Breast epithelium (tissue), 4 donors: ENCODE data around the gene SNAP25. TPM values are rescaled to one million over a fixed set of nuclear protein-coding genes. Genes with fewer than 3 reads are reported as not detected.

ENCODE experiments used
- DNase-seq, 2 donors: peaks; one replicate each; pipeline ENCODE4 v3.0.0-alpha.2; 2019; ENCODE audit warnings: low spot score in 2 of 2
- H3K27ac ChIP-seq, 2 donors: fragments of 200-600 bp; sonication (generic) in 1 of 2; one replicate each; pipeline ENCODE4 v1.5.1; 2016 to 2019; ENCODE audit warnings: mild to moderate bottlenecking in 1 of 2
- H3K27me3 ChIP-seq, 2 donors: fragments of 200-600 bp; sonication (generic) in 1 of 2; one replicate each; pipeline versions ENCODE4 v1.5.1 to v1.6.0; 2017 to 2019; ENCODE audit warnings: control low read depth in 1 of 2, mild to moderate bottlenecking in 1 of 2
- H3K36me3 ChIP-seq: fragments of 200-600 bp; one replicate; pipeline ENCODE4 v1.5.1; 2019
- H3K4me1 ChIP-seq, 2 donors: fragments of 200-600 bp; sonication (generic); one replicate each; pipeline ENCODE4 v1.5.1; 2016 to 2019; ENCODE audit warnings: control low read depth in 1 of 2
- H3K4me3 ChIP-seq, 3 donors: fragments of 200-600 bp; sonication (generic); 1 replicate in 2 of 3; 2 replicates in 1 of 3; pipeline ENCODE4 v1.5.1; 2016 to 2019; ENCODE audit warnings: mild to moderate bottlenecking in 3 of 3, moderate library complexity in 2 of 3
- H3K9me3 ChIP-seq, 2 donors: fragments of 200-600 bp; sonication (generic) in 1 of 2; one replicate each; pipeline ENCODE4 v1.5.1; 2016 to 2019; ENCODE audit warnings: control low read depth in 1 of 2
- POLR2A ChIP-seq: fragments of 450-650 bp; IDR thresholded peaks from one replicate; pipeline ENCODE4 v1.6.1; 2016; ENCODE audit warnings: antibody characterized with exemption, mild to moderate bottlenecking, moderate library complexity
- POLR2AphosphoS5 ChIP-seq, 3 donors: sonication (generic); formaldehyde crosslinking; IDR thresholded peaks; one replicate each; pipeline ENCODE4 v1.6.1; 2017; ENCODE audit warnings: antibody characterized with exemption in 3 of 3
- intact Hi-C: fragments of 100-400 bp; cut with DNase I; formaldehyde crosslinking; loops from one replicate; pipeline ENCODE4 v1.15.1; 2023; ENCODE audit warnings: low total_unique reads
- total RNA-seq, 3 donors: library from RNA; depleted of rRNA; stranded (reverse); fragments of >200 nt; gene quantifications; one replicate each; pipeline ENCODE4 v1.1.0, GENCODE V29; 2016
- TF ChIP-seq, protein P1 (sequence below), 3 donors: fragments of 450-650 bp; IDR thresholded peaks; one replicate each; pipeline ENCODE4 v1.5.1; 2016 to 2017; ENCODE audit warnings: antibody characterized with exemption in 3 of 3, mild to moderate bottlenecking in 3 of 3, moderate library complexity in 3 of 3

Gene SNAP25
- total RNA-seq, 3 donors from 2014 or later = 0.32 to 1.6 (median 1.6) TPM

DNA sequence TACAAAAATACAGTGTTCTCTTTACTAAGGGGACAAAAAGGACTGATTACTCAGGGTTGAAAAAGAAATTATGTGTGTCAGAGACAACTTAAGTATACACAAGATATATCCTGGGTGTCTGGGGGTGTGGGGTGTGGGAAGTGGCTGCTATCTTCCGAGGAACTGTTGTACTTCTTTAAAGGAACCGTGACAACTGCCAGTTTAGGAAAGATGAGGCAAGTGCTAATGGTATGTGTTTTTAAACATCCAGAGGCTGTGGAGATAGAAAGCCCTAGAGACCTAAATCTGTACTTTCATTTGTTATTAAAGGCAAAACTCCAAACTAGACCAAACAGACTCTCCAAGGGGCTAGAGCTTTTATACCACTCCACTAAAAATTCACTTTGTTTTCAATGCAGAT is 95.6 kb downstream of the SNAP25 start:
- intact Hi-C loops = no loop called here
- DNase-seq = no peak
- no peaks in the 10 kb centered on the region for H3K4me1 ChIP-seq
- TF ChIP-seq, protein P1, sequence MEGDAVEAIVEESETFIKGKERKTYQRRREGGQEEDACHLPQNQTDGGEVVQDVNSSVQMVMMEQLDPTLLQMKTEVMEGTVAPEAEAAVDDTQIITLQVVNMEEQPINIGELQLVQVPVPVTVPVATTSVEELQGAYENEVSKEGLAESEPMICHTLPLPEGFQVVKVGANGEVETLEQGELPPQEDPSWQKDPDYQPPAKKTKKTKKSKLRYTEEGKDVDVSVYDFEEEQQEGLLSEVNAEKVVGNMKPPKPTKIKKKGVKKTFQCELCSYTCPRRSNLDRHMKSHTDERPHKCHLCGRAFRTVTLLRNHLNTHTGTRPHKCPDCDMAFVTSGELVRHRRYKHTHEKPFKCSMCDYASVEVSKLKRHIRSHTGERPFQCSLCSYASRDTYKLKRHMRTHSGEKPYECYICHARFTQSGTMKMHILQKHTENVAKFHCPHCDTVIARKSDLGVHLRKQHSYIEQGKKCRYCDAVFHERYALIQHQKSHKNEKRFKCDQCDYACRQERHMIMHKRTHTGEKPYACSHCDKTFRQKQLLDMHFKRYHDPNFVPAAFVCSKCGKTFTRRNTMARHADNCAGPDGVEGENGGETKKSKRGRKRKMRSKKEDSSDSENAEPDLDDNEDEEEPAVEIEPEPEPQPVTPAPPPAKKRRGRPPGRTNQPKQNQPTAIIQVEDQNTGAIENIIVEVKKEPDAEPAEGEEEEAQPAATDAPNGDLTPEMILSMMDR (IDR thresholded peaks at IDR 0.05) = no peak
- no peak for TF ChIP-seq POLR2AphosphoS5 (IDR thresholded peaks at IDR 0.05)
- no peak for TF ChIP-seq POLR2A
- H3K9me3 ChIP-seq = peaks cover 0 to 9% of the 10 kb centered on the region in 2 donors
- H3K36me3 ChIP-seq = no peaks in the 10 kb centered on the region
- H3K27ac ChIP-seq = no peak overlapping the region
- no peak overlapping the region for H3K4me3 ChIP-seq
- no peaks in the 10 kb centered on the region for H3K27me3 ChIP-seq

DNA sequence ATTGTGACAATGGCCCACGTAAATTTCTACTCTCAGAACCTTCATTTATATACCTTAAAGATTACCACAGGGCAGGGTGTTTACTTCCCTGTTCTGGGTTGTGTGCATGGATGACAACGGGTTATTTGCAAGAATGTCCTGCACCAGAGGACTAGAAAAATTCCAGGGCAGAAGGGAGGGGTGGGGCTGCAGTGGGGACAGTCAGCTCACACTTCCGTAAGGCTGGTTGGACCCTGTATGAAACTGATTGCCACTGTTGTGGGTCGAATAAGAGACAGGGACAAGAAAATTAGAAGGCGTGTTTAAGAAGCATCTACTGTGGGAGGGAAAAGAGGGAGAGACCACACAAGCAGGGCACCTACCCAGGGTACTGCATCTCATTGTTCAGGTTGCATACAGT is 96.5 kb downstream of the SNAP25 start:
- no peaks in the 10 kb centered on the region for H3K4me1 ChIP-seq
- intact Hi-C loops = no loop called here
- peaks cover 0 to 9% of the 10 kb centered on the region in 2 donors for H3K9me3 ChIP-seq
- no peaks in the 10 kb centered on the region for H3K36me3 ChIP-seq
- no peak overlapping the region for H3K27ac ChIP-seq
- TF ChIP-seq POLR2A (no peak), POLR2AphosphoS5 (IDR thresholded peaks at IDR 0.05) (no peak)
- TF ChIP-seq, protein P1 (IDR thresholded peaks at IDR 0.05) = no peak
- H3K27me3 ChIP-seq = no peaks in the 10 kb centered on the region
- DNase-seq = no peak
- no peak overlapping the region for H3K4me3 ChIP-seq

DNA sequence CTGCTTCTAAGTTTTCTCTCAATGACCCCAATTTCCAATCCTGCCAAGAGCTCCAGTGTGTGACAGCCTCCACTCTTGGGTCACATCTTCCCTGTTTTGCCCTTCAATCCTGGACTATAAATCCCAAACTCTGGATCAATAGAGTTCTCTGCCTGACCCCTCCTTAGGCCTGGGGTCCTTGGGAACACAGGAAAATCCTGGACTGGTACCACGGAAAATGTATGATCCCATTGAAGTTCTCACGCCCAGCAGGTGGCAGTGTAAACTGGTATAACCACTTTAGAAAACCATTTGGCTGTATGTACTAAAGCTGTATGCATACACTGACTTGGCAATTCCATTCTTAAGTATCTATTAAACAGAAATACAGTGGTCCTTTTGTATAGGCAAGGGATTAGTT is 98.0 kb downstream of the SNAP25 start:
- Histone ChIP-seq H3K27ac (no peak overlapping the region), H3K4me3 (no peak overlapping the region), H3K4me1 (no peaks in the 10 kb centered on the region), H3K27me3 (no peaks in the 10 kb centered on the region), H3K36me3 (no peaks in the 10 kb centered on the region), H3K9me3 (peaks cover 0 to 9% of the 10 kb centered on the region in 2 donors)
- intact Hi-C loops = no loop called here
- TF ChIP-seq POLR2AphosphoS5 (IDR thresholded peaks at IDR 0.05) (no peak), POLR2A (no peak)
- TF ChIP-seq, protein P1 (IDR thresholded peaks at IDR 0.05) = no peak
- DNase-seq = no peak

DNA sequence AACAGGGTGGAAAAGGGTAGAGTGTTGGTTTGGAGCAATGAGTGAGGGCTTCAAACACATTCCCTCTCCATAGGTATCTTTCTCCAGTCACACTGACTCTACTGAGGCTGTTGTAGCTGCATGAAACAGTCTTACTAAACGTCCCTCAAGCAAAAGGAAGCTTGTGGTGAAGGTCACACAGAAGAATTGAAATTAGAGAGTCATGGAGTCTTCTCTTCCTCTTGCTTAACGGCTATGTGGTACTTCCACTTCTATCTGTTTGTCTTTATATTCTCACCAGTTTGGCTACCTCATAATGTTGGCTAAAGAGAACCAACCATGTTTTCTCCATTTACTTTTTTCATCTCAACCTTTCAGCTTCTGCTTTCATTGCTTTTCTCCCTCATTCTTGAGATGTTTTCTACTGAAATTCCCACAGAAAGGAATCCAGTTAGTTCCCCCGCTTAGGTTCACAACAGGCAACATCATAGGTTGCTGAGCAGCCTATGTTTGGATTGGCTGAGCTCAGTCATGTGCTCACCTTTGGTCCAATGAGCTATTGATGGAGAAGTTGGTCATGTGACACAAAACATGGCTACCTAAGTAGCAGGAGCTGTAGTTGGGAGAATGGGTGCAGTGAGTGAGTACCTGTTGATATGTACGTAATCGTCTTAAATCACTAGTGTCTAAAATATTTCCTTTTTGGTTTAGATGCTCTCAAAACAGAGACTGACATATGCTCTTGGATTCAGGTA is 99.8 kb downstream of the SNAP25 start:
- intact Hi-C loops = no loop called here
- no peaks in the 10 kb centered on the region for H3K36me3 ChIP-seq
- TF ChIP-seq, protein P1 (IDR thresholded peaks at IDR 0.05) = no peak
- no peak for TF ChIP-seq POLR2AphosphoS5 (IDR thresholded peaks at IDR 0.05)

DNA sequence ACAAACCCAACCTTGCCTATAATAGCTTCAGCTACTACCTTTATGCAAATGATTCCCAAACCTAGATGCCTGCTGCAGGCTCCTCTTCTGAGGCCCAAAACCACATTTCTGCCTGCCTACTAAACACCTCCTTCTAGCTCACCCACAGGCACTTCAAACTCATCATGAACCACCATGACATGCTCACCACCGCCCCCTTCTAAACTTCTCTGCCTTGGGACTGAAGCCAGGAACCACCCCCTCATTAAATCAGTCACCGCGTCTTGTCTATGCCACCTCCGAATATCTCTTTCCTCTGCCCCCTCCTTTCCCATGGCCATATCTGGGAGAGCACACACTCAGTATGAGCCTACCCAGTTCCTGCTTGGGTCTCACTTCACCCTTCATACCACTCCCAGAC is 101.2 kb downstream of the SNAP25 start:
- Histone ChIP-seq H3K4me1 (no peaks in the 10 kb centered on the region), H3K27me3 (no peaks in the 10 kb centered on the region), H3K27ac (no peak overlapping the region), H3K9me3 (peaks cover 0 to 9% of the 10 kb centered on the region in 2 donors), H3K36me3 (no peaks in the 10 kb centered on the region), H3K4me3 (no peak overlapping the region)
- DNase-seq = no peak
- intact Hi-C loops = loop anchor here (5.0 kb wide), 1 partner anchor 282 kb away; no protein-coding TSS in a partner anchor
- TF ChIP-seq POLR2A = no peak
- TF ChIP-seq, protein P1 (IDR thresholded peaks at IDR 0.05) = no peak
- TF ChIP-seq POLR2AphosphoS5 (IDR thresholded peaks at IDR 0.05) = no peak

More for the DNA sequence above, 99.8 kb downstream of the SNAP25 start:
- Histone ChIP-seq H3K4me1 (no peaks in the 10 kb centered on the region), H3K27me3 (no peaks in the 10 kb centered on the region), H3K4me3 (no peak overlapping the region), H3K27ac (no peak overlapping the region), H3K9me3 (peaks cover 0 to 9% of the 10 kb centered on the region in 2 donors)
- no peak for DNase-seq
